ENCODE data around the gene TRNAU1AP.
A peak's percentile ranks its signal among the peaks of the same experiment; 100 is the strongest.
"Not testable (repeated sequence)": the region's sequence is repeated elsewhere in the genome, so short reads cannot be mapped to it uniquely, and the experiment has no call there.

Gene TRNAU1AP

DNA sequence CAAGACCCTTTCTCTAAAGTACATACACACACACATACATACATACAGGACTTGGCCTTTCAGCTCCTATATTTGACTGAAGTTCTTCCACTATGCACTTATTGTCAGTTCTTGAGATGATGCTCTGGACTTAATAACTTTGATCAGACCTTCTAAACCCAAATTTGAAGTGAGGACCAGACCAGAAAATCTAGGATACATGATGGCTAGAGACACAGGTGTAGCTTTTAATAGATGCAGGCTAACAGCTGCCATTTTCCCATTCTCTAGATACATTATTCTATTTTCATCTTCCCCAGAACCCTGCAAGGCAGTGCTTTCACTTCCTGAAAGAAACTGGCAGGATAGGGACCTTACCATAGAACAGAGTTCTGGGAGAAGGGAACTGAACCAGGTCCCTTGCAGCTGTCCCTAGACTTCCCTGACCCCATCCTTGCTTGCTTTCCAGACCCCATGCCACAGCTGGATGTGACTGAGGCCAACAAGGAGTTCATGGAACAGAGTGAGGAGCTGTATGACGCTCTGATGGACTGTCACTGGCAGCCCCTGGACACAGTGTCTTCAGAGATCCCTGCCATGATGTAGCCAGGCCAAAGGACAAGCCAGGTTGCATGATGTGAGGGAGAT, 24.3 kb downstream of the TRNAU1AP start:
- DNase-seq (ENCODE audit: low spot score) = peak; percentile 48

DNA sequence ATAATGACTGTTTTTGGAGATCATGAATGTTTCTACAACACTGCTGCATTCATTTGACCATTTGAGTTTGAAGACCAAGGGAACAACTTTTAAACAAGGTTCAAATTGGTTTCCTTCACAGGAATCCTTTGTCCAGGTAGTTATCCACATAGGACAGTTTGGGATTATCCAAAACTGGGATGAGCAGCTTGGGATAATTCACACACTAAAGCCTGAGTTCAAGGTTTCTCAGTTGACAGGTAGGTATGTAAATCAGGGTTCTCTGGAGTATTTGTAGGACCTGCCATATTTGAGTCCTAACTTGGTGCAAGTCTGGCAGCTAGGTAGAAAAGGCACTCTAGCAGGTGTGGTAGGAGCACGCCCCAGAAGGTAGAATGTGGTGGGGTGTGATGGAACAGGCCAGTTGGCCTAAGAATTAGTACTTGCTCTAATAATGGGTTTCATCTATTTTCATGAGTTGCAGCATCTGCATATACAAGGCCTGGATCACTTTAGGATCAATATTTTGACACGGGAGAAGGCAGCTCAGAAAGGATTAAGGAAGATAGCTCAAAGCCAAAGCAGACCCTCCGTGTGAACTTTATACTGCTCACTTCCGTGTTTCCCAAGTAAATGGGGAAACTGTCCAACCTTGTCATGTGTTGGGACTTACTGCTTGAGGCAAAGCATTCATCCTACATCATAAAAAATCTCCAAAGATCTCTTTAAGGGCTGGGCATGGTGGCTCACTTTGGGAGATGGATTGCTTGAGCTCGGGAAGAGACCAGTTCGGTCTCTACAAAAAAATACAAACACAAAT, 25.1 kb downstream of the TRNAU1AP start:
- DNase-seq (ENCODE audit: low spot score) = peak; percentile 32

DNA sequence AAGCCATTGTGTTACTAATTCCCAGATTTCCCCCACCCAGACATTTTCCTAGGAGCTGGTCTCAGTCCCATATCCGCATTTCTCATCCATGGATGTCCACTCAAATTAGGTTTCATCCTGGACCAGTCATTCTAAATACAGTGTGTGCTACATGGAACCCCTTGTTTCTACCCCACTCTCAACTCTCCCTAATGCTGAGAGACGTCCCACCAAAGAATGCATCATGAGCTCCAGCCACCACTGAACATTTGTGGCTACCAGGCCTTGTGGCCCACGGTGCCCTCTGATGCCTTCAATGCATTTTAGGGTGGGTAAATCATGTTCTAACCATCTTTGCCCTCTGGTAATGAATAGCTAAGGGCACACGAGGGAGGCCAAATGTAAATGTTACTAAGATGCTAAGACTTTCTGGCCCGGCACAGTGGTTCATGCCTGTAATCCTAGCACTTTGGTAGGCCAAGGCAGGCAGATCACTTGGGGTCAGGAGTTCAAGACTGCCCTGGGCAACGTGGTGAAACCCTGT, 25.9 kb downstream of the TRNAU1AP start:
- no peak for DNase-seq (ENCODE audit: low spot score)

DNA sequence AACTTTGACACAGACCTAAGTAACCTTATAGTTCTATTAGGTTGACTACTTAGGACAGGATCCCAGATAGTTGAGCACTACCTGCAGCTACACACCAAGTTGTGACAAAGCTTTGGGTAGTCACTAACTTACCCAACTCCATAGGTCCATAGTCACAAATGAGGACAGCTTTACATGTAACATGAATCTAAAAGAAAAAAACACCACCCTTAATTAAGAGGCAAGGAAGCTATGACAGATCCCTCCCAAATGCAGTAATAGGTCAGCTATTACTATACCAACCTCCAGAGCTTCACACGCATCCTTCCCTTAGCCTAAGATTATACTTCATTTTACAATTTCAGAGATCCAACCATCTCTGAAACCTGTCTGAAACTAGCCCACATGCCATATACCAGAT, 26.5 kb downstream of the TRNAU1AP start:
- DNase-seq (ENCODE audit: low spot score) = no peak

DNA sequence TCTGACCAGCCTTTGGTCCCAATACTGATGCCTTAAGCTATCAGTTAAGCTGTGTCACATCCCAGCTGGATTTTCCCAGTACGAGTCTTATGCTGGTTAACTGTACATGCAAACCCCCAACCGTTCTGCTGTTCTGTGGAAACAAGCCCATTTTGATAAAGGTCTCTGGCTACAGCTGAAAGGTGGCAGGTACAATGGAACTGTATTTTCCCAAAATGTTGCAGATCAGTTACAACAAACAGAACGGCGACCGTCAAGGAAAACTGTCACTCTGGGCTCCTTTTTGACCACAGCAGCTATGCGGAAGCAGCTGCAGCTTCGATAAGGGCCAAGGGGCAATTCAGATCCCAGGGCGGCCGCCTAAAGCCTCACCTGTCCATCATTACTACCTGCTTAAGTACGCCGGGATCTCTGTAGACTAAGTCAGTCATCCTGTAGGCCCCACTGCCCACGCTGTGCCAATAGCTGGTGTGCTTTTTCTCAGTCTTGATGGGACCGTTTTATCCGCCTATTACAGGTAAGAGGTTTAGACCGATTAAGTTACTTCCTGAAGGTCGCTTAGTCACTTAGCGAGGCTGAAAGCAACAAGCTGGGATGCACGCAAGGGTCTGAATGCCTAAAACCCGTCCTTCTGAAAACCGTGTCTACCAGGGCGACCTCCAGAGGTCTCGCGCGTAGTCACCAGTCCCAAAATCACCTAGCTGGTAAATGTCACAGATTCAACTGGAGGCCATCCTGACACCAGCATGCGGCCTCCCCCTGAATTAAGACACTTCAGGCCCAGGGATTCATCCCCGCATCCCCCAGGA, 28.0 kb downstream of the TRNAU1AP start:
- DNase-seq (ENCODE audit: low spot score) = peak; percentile 81

DNA sequence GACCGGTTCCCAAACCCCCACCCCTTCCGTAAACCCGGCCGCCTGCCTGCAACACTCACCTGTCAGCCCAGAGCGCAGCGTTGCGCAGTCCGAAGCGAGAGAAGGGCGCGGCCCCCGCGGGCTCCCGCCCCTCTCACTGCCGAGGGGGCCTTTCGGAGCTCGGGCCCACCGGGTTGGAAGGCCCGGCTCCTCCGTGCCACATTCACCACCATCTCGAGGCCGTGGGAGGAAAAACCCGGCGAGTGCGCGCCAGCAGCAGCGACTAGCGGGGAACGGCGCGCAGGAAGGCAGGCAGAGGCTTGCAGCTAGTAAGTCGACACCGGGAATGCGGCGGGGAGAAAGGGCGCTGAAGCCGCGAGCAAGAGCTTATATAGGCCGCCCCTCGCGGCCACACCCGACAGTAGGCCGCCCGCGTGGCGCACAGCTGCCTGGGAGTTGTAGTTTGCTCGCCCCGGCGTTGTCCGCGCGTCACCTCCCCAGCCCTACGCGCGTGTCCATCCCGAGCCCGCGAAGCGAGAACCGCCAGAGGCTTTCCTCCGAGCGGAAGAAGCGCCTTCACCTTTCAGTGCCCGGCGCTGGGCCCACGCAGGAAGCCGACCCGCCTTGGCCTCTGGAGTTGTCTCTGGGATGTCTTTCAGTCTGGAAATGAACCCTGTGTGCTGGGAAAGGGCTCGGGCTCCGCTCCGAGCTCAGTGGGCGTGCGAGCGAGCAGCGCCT, 28.8 kb downstream of the TRNAU1AP start:
- peak; percentile 96 for DNase-seq (ENCODE audit: low spot score)

DNA sequence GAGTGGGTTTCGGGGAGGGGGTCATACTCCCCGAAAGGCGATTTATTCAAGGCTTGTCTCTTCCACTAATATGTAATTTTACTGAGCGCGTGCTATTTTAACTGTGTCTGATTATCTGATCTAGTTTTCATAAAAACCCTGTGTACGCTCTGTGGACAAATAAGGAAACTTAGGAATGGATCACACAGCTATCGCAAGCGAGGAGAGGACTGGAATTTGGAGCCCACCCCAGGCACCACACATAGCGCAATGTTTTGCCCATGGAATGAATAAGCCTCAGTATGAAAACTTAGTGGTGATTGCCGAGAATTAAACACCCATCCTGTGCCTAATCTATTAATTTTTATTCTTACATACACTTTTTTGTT, 29.3 kb downstream of the TRNAU1AP start:
- DNase-seq (ENCODE audit: low spot score) = peak; percentile 43

DNA sequence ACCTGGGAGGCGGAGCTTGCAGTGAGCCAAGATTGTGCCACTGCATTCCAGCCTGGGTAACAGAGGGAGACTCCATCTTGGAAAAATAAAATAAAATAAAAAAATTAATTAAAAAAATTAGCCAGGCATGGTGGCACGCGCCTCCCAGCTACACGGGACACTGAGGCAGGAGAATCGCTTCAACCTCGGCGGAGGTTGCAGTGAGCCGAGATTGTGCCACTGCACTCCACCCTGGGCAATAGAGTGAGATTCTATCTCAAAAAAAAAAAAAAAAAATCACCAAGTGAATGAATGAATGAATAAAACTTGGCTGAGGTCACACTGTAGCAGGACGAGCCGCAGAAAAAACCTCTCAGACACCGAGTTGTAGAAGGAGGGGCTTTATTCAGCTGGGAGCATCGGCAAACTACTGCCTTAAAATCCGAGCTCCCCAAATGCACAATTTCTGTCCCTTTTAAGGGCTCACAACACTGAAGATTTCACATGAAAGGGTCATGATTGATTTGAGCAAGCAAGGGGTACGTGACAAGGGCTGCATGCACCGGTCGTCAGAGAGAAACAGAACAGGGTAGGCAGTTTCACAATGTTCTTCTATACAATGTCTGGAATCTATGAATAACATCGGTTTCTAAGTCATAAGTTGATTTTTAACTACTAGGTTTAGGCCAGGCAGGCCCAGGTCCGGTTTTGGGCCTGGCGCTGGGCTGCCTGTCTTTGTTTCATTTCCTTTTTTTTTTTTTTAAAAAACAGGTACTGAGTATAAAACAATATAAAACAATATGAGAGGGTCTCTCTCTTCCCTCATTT, 33.9 kb downstream of the TRNAU1AP start:
- not testable (repeated sequence) for DNase-seq (ENCODE audit: low spot score)

DNA sequence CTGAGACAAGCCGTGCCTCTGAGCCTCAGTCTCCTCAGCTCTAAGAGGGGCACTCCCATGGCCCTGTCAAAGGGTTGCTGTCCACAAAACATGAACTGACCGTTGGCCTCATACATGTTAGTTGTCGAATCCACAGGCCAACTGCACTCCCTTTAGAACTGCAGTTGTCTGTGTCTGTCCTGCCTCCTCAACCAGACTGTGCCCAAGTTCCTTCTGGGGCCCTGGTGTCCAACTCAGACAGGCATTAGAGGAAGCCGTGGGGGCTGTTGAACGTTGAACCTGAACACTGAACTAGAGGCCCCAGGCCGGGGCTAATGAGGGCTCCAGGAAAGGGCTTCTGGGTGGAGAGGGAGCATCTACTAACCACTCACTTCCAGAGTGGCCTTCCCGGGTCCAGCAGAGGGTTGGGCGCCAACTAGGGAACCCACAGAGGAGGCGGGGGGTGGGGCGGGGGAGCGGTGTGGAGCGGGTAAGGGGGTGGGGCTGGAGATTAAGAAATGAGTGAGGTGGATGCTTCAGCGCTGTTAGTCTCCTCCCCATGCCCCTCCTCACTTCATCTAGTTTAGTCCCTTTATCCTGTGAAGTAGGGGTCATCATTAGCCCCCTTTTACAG, 38.9 kb downstream of the TRNAU1AP start, which contains the start of gene RAB42:
TSS of gene RAB42 (plus strand) at position 558 of the 613 bp plus-strand sequence. CDS start 247 bp downstream, outside the sequence.
- no peak for DNase-seq (ENCODE audit: low spot score)

DNA sequence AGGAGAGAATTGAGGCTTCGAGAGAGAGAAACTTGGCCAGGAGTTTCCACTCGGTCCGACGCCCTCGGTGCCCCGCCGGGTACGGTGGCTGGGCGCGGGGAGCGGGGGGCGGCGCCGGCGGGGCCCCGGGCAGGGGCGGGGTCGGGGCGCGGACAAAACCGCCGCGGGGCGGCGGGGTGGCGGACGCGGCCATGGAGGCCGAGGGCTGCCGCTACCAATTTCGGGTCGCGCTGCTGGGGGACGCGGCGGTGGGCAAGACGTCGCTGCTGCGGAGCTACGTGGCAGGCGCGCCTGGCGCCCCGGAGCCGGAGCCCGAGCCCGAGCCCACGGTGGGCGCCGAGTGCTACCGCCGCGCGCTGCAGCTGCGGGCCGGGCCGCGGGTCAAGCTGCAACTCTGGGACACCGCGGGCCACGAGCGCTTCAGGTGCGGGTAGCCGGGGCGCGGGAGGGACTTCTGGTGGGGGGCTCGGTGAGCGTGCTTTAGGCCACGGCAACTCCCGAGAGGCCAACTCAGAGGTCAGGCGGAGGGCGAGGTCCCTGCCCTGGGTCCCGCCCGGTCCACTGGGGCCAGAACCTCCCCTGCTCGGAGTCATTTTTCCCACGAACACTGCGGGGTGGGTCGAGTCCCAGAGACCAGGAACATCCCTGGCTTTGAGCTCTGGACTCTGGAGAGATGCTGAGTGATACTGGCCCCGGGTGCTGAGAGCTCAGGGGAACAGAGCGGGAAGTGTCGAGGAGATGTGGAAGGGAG, 39.6 kb downstream of the TRNAU1AP start:
- DNase-seq (ENCODE audit: low spot score) = no peak

DNA sequence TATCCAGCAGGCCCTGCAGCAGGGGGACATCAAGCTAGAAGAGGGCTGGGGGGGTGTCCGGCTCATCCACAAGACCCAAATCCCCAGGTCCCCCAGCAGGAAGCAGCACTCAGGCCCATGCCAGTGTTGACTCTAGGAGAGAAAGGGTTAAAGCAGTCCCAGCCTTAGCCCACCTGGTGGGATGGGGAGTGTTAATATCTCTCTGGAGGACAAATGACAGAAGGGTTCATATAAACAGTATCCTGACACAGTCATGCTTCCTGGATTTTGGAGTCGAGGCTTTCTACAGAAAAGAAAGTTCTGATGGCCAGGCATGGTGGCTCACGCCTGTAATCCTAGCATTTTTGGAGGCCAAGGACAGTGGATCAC, 41.1 kb downstream of the TRNAU1AP start:
- not testable (repeated sequence) for DNase-seq (ENCODE audit: low spot score)

DNA sequence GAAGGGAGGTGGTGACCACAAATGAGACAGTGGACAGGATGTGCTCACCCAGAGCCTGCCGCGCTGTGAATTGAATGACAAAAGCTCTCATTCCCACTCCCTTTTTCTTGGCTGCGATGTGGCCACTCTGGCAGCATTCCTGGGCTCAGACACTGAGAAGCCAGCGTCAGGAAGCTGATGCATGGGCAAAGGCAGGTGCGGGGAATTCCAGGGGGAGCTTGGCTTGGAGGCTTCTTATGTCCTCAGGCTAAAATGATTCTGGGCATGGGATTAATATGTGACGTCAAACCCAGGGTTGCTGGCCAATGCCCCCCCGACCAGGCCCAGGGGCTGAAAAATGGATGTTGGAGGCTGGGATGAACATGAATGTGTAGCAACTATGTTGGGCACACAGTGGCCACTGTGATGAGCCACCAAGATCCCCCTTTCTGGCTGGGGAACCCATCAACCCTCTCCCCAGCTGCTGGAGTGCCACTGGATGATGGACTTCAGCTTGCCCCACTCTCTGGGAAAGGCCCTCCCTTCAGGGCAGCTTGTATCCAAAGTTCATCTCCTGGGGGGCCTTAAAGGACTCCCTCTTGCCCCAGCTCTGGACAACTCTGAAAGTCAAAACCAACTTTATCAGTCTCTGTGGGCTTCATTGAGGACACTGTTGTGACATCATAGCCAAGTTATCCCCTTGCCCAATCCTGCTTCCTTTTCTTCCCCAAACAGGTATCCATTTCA, 42.0 kb downstream of the TRNAU1AP start:
- DNase-seq (ENCODE audit: low spot score) = peak; percentile 16

DNA sequence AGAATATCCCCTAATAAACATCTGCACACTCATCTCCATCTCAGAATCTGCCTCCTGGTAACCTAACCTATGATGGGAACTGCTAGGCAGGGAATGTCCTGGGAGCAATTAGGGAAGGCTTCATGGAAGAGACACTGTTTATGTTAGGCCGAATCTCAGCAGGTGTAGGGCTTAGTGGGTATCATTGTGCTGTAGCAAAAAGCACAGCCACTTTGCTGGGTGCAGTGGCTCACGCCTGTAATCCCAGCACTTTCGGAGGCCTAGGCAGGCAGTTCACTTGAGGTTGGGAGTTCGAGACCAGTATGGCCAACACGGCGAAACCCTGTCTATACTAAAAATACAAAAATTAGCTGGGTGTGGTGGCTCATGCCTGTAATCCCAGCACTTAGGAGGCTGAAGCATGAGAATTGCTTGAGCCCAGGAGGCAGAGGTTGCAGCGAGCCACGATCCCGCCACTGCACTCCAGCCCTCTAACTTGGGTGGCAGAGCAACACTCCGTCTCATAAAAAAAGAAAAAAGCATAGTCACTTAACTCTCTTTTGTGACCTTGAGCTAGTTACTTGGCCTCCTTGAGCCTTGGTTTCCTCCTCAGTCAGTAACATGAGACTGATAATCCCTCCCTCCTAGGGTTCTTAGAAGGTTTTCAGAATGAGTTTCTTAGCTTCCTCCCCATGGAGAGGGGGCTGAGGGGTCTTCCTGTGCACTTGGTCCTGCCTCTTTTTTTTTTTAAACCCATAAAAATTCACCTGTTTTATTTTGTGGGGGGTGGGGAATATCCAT, 42.7 kb downstream of the TRNAU1AP start:
- no peak for DNase-seq (ENCODE audit: low spot score)

DNA sequence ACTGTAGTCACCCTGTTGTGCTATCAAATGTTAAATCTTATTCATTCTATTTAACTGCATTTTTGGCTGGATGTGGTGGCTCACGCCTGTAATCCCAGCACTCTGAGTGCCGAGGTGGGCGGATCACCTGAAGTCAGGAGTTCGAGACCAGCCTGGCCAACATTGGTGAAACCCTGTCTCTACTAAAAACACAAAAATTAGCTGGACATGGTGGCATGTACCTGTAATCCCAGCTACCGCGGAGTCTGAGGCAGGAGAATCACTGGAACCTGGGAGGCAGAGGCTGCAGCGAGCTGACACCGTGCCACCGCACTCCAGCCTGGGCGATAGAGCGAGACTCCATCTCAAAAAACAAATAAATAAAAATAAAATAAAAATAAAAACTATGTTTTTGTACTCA, 43.4 kb downstream of the TRNAU1AP start:
- not testable (repeated sequence) for DNase-seq (ENCODE audit: low spot score)

DNA sequence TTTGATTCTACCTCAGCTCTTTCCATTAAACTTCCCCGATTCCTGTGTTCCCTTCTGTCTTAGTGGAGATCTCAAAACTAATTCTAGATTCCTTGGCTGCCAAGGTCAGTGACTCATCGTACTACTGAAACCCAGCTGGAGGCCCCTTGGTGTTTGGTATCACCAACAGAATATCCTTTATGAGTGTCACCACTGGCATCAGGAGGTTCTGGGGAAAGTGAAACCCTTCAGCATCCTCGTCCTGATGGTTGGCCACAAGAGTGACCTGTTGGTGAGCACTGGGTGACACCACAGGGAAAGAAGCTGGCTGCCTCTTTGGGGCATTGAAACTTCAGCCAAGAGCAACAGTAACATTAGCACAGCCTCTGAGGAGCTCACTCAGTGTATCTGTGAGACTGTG, 48.8 kb downstream of the TRNAU1AP start:
- DNase-seq (ENCODE audit: low spot score) = no peak

DNA sequence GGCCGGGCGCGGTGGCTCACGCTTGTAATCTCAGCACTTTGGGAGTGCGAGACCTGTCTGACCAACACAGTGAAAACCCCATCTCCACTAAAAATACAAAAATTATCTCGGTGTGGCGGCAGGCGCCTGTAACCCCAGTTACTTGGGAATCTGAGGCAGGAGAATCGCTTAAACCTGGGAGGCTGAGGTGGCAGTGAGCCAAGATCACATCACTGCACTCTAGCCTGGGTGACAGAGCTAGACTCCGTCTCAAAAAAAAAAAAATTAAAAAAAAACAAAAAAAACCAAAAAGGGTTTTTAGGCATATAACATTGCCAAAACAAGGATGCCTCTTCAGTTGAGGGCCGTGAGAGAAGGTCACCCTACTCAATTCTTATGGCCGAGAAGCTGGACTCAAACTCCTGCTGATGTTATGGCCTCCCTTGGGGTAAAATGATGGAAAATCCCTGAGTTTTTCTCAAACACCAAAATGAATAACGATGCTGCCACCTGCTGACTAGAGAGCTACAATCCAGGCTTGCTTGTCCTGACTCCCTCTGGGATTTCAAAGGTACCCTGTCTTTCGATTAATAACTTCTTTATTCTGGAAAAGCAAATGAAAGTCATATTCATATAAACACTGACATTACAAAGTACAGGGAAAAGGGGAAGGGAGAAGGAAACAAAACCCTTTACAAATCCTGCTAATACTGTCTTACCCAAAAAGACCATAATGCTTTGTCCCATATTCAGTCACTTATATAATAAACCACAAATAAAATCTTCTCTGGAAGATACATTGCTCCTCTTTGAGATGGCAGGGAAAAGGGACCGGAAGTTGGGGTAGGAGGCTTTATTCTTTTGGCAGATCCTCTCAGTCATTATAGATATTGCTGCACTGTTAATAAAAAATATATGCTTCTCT, 49.9 kb downstream of the TRNAU1AP start:
- peak; percentile 81 for DNase-seq (ENCODE audit: low spot score)

DNA sequence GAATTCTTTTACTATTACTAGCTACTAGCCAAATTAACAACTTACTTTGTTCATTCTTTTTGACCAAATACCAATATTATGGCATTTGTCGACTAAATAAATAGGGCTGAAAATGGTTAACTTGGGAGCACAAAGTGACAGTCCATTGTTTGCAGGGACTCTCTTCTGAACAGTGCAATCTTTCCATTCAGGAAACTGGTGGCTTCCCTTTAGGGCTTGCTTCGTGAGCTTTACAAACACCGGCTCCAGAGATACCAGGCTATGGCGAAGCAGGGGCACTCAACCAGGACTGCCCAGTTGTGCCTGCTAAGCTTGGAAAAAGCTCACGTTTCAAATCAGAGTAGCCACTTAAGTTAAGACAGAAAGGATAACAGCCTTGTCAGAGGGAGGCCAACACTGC, 51.5 kb downstream of the TRNAU1AP start:
- no peak for DNase-seq (ENCODE audit: low spot score)

Measured in cerebellar cortex (tissue), 1 donor.